HG03575 (cell line): ENCODE data around the gene RRAS.

Source experiments
- ATAC-seq: cut with Tn5 transposase; IDR thresholded peaks from one replicate; pipeline ENCODE4 v1.9.1; 2021; ENCODE audit not compliant: unreplicated experiment, insufficient number of reproducible peaks, low FRiP score; ENCODE audit errors: extremely low read depth

Gene RRAS

DNA sequence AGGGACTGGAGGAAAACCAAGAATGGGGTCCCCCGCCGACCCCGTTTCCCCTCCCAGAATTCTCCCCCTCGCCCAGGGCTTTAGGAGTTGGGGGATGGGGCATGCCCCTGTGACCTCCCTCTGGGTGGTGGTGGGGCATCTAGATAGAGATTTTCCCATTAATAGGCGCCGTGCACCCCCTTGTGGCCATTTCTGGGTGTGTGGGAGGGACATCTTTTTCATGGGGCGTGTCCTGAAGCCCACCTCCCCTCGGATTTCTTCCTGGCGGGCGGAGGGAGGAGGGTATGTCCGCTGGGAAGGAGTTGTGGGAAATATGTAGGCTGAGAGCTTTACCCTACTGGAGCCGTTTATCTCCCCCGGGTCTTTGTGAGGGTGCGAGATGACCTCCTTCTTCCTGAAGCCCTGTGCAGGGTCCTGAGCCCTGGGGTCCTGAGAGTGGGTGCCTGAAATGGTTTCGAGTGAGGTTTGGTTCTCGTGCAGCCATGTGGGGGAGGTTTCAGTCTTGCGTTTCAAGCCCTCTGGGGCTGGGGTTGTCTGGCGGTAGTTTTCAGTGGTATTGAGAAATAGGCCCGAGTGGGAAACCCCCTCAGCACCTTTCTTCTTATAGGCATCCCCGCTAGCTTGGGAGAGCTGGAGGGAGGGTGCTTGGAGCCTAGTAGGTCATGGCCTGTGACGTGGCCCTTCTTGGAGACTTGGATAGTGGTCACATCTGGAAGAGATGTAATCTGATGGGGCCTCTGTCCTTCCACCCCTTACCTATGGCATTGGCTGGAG lies 38.1 kb upstream of the RRAS start:
- no peak for ATAC-seq

DNA sequence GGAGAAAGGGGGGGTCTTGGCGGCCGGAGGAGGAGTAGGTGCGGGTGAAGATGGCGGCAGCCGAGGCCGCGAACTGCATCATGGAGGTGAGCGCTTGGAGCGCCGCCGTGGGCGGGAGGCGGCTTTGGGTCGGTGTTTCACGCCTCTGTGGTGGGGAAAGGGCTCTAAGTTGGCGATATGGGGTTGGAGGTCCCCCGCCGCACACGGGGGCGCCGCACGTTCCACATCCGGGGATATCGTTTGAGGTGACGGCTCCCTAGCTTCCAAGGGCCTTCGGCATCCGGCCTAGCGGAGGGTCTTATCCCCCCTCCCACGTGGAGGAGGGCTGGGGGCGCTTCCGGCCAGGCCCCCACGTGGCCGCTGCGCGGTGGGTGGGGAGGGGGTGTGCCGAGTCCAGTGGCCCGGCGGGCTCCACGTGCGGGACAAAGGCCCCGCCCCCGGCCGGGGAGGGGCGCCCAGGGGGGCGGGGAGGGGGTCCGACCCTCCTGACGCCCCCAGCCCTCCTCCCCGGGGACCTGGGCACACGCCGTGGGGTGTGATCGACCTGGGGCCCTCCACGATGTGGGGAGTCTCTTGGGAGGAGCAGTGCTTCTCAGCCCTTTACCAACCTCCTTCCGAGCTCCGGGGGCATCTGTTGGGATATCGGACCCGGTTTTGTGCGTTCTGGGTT lies 37.4 kb upstream of the RRAS start, which contains the start of gene PRMT1:
Gene PRMT1, plus strand, starts transcription at position 41 of the 670 bp plus-strand sequence. Its CDS starts 10 bp downstream, at position 51.
- no peak for ATAC-seq

DNA sequence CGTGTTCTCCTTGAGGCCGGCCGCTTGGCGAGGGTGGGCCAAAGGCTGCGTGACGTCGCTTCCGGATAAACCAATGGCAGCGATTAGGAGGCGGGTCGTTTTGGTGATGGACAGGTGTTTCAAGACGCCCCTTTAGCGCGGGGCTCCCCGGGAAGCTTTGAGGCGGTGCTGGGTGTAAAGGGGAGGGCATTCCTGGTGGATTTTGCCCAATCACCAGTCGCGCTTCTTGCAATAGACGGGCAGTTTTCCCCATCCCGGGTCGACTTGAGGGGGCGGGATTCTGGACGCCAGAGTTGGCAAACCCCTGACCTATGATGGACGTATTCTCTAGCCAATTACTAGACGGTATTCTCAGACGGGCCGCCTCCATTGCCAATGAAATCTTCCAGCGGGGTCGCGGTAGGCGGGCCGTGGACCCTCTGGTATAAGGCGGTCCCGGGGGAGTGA lies 36.9 kb upstream of the RRAS start:
- ATAC-seq, result peak; percentile 25

DNA sequence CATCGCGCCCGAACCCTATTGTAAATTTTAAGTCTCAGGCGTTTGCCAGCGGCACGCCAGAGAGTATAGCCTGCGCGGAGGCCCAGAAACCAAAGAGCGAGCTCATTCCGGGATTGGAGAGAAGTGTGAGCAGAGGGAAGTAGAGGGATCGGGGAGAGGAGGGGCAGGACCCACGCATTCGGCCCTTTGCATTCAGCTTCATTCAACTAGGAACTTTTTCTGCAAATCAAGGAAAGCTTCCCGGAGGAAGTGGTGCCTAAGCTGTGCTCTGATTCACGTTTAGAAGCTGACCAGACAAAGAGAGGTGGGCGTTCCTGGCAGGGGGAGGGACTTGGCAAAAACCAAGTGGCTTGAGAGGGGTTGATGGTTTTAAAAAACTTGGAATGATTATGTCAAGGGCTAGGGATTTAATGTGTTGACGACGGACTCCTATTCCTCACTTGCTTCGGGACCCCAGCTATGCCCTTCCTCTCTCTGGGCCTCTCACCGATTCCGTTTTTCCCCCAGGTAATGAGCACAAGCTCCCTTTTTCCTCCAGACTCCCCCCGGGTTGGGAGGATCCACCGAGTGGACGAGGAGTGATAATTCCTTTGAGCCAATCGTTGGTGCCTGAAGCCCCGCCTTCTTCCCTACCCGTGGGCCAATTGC lies 36.3 kb upstream of the RRAS start:
- ATAC-seq, result peak; percentile 19

DNA sequence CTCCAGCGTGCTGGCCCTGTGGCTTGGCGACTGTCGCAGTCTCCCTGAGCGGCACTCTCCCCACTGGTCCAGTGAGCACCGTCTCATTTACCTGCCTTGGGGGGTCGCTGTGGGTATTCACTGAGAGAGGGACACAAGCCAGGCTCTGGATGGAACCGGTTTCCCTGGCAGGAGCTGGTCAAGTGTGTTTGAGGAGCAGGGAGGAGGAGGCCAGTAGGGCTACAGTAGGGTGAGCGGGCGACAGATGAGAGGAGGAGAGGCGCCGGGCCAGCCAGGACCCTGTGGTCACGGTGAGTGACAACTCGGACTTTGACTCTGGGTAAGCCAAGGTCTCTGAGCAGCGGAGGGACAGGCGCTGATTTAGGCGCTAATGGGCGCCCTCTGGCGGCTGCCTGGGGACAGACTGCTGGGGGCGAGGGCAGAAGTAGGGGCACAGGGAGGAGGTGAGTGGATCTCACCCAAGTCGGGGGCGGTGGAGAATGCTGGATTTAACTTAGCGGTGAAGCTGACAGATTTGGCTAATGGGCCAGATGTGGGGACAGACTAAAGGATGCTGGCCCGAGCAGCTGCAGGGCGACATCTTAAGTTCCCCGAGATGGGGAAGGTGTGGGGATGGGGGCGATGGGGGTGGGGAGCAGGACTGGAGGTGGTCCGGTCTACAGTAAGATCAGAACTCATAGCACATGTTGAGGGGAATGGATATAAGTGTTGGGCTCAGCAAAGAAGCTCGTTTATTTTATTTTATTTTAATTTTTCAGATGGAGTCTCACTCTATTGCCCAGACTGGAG lies 32.4 kb upstream of the RRAS start:
- no peak for ATAC-seq

DNA sequence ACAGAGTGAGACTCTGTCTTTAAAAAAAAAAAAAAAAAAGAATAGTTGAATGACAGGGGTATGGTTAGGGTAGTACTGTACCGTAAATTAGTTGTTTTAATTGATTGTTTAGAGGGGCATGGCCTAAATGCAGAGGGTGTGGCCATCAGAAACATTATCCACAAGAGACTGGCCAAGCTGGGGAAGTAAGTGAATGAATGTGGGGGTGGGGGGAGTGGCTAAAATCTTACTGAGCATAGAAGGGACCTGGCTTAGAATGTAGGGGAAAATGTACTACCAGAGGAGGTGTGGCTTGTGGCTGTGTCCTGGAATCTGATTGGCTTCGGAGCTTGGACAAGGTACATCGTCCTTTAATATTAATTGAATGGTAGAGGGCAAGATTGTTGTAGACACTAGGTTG lies 29.6 kb upstream of the RRAS start:
- no peak for ATAC-seq

DNA sequence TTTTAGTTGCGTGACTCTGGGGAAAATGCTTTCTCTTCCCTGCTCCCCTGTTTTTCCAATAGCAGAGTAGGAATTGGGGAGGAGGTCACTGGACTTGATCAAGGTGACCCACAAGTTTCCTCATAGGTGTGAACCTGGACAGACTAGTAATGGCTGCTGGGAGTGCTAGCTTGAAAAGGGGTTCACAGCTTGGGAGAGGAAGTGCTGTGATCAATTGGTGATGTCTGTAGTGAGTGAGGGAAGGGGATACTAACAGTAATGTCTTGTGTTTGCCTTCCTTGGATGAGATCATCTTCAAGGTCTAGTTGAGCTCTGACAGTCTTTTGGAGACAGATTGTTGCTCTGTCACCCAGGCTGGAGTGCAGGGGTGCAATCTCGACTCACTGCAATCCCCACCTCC lies 27.5 kb upstream of the RRAS start:
- ATAC-seq, result no peak

DNA sequence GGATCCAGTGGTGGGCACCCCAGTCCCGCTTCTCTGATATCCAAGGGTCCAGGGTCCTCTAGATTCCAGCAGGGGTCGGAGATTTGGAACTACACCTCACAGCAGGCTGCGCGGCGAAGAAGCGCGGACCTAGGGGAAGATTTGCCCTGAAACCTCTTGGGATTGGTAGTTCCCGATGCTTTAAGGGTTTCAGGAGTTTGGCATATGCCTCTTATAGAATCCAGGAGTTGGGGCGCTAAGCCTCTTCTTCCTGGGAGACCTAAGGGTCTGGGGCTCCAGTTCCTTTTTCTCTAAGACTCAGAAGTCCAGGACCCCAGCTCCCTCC lies 26.1 kb upstream of the RRAS start:
- ATAC-seq, result no peak

DNA sequence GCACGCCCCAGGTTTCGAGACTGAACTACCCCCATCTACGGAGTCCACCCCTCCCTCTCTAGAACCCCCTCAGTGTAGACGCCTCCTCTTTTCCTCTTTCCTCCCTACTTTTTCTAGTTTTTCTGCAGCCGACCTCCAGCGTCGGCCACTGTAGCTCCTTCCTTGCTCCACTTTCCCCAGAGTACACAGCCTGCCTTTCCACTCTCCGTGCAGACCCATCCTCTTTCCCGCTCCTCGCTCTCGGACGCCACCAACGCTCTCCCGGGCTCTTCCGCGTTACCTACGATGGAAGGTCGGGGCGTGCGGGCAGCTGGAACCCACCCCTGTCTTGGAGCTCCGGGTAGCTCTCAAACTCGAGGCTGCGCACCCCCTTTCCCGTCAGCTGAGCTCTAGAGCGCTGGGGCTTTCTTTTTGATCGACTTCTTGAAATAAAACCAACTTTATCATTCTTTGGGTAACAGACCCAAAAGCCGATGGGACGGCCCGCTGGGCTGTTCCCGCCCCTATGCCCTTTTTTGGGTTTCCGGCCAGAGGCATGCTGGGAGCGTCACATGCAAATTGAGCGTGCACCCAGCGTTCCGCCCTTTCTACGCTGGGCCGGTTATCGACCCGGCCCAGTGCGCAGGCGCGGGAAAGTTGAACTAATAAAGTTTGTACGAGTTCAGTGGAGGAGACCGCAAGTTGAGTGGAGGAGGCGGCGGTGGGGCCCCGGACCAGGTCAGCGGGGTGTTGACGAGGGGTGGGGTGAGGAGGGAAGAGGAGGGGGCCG lies 25.6 kb upstream of the RRAS start, which contains the start of the genes BCL2L12 and IRF3:
Gene BCL2L12, plus strand, starts transcription at position 583 of the 769 bp plus-strand sequence. CDS start 760 bp downstream, outside the sequence.
Gene IRF3, minus strand, starts transcription at position 507 of the 769 bp plus-strand sequence. CDS start 1,019 bp downstream, outside the sequence.
- ATAC-seq, result no peak

DNA sequence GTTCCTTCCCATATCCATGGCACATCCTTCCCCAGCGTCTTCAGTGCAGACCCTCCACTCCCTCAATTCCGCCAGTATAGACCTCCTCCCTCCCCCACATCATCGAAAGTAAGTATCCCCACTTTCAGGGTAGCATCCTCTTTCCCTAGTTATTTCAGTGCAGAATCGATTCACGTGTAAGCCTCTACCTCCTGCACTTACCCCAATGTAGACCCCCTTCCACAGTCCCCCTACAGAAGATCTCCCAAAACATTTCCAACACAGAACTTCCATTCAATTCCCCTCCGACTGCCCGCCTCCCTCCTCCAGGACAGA lies 25.1 kb upstream of the RRAS start:
- ATAC-seq, result no peak

DNA sequence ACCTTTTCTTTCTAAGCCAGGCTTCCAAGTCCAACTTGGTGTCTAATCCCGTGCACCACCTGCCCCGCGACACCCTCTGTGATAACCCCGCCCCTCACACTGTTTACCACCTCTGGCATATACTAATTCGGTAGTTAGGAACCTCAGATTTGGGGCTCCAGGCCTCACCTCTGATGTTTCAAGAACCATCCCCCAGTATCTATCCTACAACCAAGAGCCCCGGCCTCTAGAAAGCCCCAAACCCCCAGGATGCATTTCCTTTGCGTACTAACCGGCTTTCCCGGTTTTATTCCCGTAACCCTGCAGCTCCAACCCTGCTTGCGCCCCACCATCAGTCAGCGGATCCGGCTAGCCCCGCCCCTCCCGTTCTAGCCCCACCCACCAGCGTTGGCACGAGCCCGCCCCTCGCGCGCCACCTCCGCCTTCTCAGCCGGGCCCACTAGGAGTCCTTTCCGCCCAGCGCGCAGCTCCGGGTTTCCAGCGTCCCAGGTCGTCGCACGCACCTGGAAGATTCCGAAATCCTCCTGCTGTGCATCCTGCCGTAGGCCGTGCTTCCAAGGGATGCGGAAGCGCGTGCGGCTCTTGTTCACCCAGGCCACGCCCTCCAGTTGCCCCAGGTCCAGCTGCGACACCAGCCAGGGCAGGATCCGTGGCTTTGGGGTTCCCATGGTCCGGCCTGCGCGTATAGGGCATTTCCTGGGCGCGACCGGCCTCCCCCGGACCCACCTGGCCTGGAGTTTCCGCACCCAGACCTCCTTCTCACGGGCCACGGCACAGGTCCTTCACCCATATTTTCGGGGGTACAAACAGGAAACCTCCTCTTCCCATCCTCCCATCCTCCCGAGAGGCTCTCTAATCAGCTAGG lies 24.5 kb upstream of the RRAS start:
- ATAC-seq, result no peak

DNA sequence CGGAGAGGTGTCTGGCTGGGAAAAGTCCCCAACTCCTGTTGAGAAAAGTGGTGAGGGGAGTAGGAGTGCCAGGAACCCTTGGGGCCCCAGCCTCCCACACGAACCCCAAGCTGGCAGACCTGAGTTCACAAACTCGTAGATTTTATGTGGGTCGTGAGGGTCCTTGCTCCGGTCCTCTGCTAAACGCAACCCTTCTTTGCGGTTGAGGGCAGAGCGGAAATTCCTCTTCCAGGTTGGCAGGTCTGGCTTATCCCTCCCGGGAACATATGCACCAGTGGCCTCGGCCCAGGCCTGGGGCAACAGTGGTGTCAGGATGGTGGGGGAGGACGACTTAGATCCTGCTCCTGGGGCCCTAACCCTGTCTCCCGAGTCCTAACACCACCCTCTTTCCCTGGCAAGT lies 23.3 kb upstream of the RRAS start:
- no peak for ATAC-seq

DNA sequence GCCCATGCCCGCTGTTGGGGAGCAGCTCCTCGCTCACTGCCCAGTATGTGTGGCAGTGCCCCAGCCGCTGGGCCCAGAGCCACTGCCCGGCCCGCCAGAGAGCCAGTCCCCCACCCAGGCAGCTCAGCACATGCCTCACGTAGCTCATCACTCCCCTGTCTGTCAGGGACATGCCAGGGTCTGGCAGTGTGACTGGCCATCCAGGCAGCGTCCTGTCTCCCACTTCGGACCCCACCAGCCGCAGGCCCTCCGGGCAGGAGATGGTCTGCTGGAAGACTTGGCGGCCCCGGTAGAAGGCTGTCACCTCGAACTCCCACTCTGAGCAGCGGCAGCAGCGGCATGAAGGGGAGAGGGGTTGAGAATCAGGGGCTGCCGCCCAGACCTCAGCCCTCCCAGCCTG lies 22.1 kb upstream of the RRAS start:
- no peak for ATAC-seq

DNA sequence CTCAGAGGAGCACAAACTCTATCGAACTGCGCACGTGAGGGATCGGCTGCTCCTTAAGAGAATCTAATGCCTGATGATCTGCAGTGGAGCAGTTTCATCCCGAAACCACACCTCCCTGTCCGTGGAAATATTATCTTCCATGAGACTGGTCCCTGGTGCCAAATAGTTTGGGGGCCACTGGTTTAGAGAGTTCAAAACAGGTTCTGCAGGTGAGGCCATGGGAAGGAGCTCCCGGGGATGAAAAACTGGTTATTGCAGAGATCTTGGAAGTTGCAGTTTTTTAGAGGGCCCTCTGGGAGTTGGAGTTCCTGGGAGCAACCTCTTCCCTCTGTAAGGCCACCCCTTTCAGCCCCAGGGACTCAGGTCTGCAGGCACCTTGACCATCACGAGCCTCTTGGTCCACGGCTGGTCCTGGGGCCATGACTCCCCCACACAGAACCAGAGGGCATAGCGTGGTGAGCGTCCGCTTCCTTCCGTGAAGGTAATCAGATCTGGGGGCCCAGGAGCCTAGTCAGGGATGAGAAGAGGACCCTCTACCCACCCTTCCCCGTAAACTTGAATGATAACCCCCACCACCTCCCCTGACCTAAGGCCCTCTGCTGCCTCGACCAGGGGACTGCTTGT lies 20.5 kb upstream of the RRAS start:
- no peak for ATAC-seq

DNA sequence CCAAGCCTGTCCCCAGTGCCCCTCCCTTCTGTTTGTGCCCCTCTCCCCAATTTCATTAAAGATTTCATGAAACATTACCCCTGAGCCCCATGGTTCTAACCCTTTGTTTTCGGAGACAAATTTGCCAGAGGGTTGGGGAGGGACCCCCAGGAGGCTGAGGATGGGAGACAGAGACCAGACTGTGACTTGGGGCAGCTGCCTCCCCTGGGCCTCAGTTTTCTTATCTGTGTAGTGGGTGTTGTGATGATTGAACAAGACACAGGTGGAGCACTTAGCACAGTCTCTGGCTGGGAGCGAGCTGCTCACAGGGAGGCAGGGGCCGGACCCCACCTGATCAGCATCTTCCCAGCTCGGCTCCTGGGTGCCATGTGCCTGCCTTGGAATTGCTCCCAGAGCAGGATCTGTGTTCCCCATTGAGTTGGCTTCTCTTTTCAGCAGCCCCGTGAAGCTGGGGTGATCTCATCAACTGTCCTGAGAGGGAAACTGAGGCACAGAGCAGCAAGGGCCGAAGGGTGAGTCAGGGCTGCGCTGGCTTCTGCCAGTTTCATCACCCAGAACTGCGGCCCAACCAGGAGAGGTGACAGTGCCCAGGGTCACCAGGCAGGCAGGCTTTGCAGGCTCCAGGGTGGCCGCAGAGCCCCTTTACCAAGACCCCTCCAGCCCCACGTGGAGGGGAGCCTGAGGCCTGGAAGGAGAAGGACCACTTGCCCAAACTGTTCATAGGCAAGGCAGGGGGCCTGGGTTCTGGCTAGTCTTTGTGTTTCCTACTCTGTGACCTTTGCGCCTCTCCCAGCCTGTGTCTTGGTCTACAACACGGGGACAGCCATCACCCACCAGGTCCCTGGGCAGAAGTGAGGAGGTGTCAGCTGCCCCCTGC lies 18.9 kb upstream of the RRAS start:
- no peak for ATAC-seq

DNA sequence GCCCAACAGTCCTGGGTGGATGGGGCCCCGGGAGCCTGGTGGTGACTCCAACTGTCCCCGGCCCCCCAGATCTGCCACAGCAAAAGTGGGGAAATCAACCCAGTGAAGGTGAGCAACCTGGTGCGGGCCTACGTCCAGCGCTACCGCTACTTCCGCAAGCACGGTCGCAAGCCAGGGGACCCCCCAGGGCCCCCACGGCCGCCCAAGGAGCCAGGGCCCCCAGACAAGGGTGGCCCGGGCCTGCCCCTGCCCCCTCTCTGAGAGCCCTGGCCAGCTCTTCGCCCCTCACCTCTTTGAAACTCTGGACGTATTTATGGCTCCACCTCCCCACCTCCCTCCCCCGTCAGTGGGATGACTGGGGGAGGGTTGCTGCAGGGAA lies 18.2 kb upstream of the RRAS start:
- no peak for ATAC-seq
